HCT116 (cell line): Measurements from ENCODE around the gene PGGT1B. TPM values are rescaled to one million over a fixed set of nuclear protein-coding genes. Genes with fewer than 3 reads are reported as not detected.
A peak's percentile ranks its signal among the peaks of the same experiment; 100 is the strongest.

ENCODE experiments used
- ATAC-seq: fragments of 200-7000 bp; cut with Tn5 transposase; 2 replicates; pipeline ENCODE4 v1.9.1; 2020; ENCODE audit warnings: mild to moderate bottlenecking, moderate library complexity
- BruUV-seq: library from RNA; stranded (reverse); fragments of 400-500 nt; replicated peaks from 2 replicates; lab custom pipeline; 2021; lab: Mats Ljungman, UMichigan
- CTCF ChIA-PET: fragments of 300-600 bp; sonication (Branson Sonifier 250); formaldehyde crosslinking; loops from one replicate; lab custom pipeline; 2021; ENCODE audit warnings: antibody characterized with exemption; lab: Charles Lee
- POLR2A ChIA-PET: fragments of 300-600, 350-600 bp; sonication (Branson Sonifier 250); formaldehyde crosslinking; loops from one replicate; lab custom pipeline; 2021; ENCODE audit warnings: antibody characterized with exemption; lab: Charles Lee
- RAD21 ChIA-PET, 2 experiments: fragments of 300-600 bp; sonication (Branson Sonifier 250); formaldehyde crosslinking; loops; one replicate each; lab custom pipeline; 2023; ENCODE audit warnings: low total read pairs in 2 of 2; ENCODE audit not compliant: uncharacterized antibody in 2 of 2, unreplicated experiment in 2 of 2, low non-redundant PET in 1 of 2; lab: Charles Lee
- DNase-seq: peaks from one replicate; pipeline ENCODE4 v3.0.0-alpha.2; 2010; ENCODE audit warnings: low read depth, low spot score
- H2AFZ ChIP-seq: fragments of 200-600 bp; shearing (Covaris generic), sonication (generic); 2 replicates; pipeline ENCODE4 v1.6.1; 2017; ENCODE audit warnings: low read depth, mixed run types, mixed read lengths, antibody characterized with exemption, low read length; ENCODE audit not compliant: poor library complexity, severe bottlenecking
- H3K27ac ChIP-seq: 2 replicates; pipeline ENCODE4 v1.5.1; 2012; ENCODE audit warnings: low read depth, low read length
- H3K27me3 ChIP-seq: fragments of 200-600 bp; sonication (generic); 2 replicates; pipeline ENCODE4 v1.6.1; 2016; ENCODE audit warnings: mixed run types, low read length, mixed read lengths; ENCODE audit not compliant: insufficient read depth
- H3K36me3 ChIP-seq, 2 experiments: fragments of 200-500 bp in 1 of 2; fragments of 200-600 bp in 1 of 2; sonication (Bioruptor generic) in 1 of 2; sonication (generic) in 1 of 2; 2 replicates each; pipeline versions ENCODE4 v1.5.1 to v1.6.1; 2014 to 2016; ENCODE audit warnings: low read length in 2 of 2, inconsistent platforms in 1 of 2, mixed read lengths in 1 of 2, mixed run types in 1 of 2; ENCODE audit not compliant: insufficient read depth in 2 of 2, control insufficient read depth in 1 of 2
- H3K4me1 ChIP-seq, 2 experiments: fragments of 200-600 bp in 1 of 2; sonication (generic) in 1 of 2; 2 replicates each; pipeline versions ENCODE4 v1.5.1 to v1.6.1; 2012 to 2017; ENCODE audit warnings: low read length in 2 of 2, inconsistent platforms in 1 of 2, mild to moderate bottlenecking in 1 of 2, mixed read lengths in 1 of 2, mixed run types in 1 of 2, moderate library complexity in 1 of 2; ENCODE audit not compliant: insufficient read depth in 2 of 2, control insufficient read depth in 1 of 2
- H3K4me2 ChIP-seq: fragments of 200-600 bp; sonication (generic); 2 replicates; pipeline ENCODE4 v1.6.1; 2017; ENCODE audit warnings: mixed run types, low read length, mixed read lengths
- H3K4me3 ChIP-seq, 2 experiments: fragments of 200-600 bp in 1 of 2; sonication (generic) in 1 of 2; replicated peaks in 1 of 2; 2 replicates each; pipeline ENCODE4 v1.5.1; 2011 to 2016; ENCODE audit warnings: low read length in 2 of 2, control low read depth in 1 of 2, low read depth in 1 of 2, mild to moderate bottlenecking in 1 of 2, mixed read lengths in 1 of 2, mixed run types in 1 of 2
- H3K79me2 ChIP-seq: fragments of 200-600 bp; sonication (generic); 2 replicates; pipeline ENCODE4 v1.6.1; 2017; ENCODE audit warnings: mild to moderate bottlenecking, mixed run types, low read length, moderate library complexity, mixed read lengths; ENCODE audit not compliant: insufficient read depth
- H3K9ac ChIP-seq: fragments of 200-600 bp; sonication (generic); 2 replicates; pipeline ENCODE4 v1.6.1; 2016; ENCODE audit warnings: low read length, mixed read lengths
- H3K9me2 ChIP-seq: fragments of 200-600 bp; sonication (generic), shearing (Covaris generic); 2 replicates; pipeline ENCODE4 v1.6.1; 2017; ENCODE audit warnings: mixed run types, mild to moderate bottlenecking, moderate library complexity; ENCODE audit not compliant: insufficient read depth
- H3K9me3 ChIP-seq, 2 experiments: fragments of 200-500 bp in 1 of 2; fragments of 200-600 bp in 1 of 2; sonication (Bioruptor generic) in 1 of 2; sonication (generic) in 1 of 2; 2 replicates each; pipeline ENCODE4 v1.6.1; 2014 to 2017; ENCODE audit warnings: low read length in 2 of 2, mixed read lengths in 2 of 2, inconsistent platforms in 1 of 2, low read depth in 1 of 2, mild to moderate bottlenecking in 1 of 2, mixed run types in 1 of 2, moderate library complexity in 1 of 2; ENCODE audit not compliant: control insufficient read depth in 1 of 2, insufficient read depth in 1 of 2
- H4K20me1 ChIP-seq: fragments of 200-600 bp; sonication (generic), shearing (Covaris generic); 2 replicates; pipeline ENCODE4 v1.6.1; 2017; ENCODE audit warnings: mixed run types, mild to moderate bottlenecking, moderate library complexity; ENCODE audit not compliant: insufficient read depth
- ELF1 ChIP-seq: IDR thresholded peaks from 2 replicates; pipeline ENCODE4 v1.6.1; 2012; ENCODE audit warnings: low read depth, borderline replicate concordance
- JUND ChIP-seq: IDR thresholded peaks from 2 replicates; pipeline ENCODE4 v1.6.1; 2012
- REST ChIP-seq: IDR thresholded peaks from 2 replicates; pipeline ENCODE4 v1.6.1; 2012; ENCODE audit warnings: low read depth
- SRF ChIP-seq: IDR thresholded peaks from 2 replicates; pipeline ENCODE4 v1.6.1; 2012; ENCODE audit warnings: low read depth
- intact Hi-C: fragments of 100-400 bp; cut with micrococcal nuclease; formaldehyde crosslinking; loops from 2 replicates; pipeline ENCODE4 v1.10.0; 2022
- total RNA-seq: library from RNA; stranded (reverse); gene quantifications from one replicate; pipeline ENCODE4 v1.2.1, GENCODE V29; 2021; ENCODE audit not compliant: unreplicated experiment

Gene PGGT1B
- total RNA-seq, 1 experiment from 2014 or later = 45.8 TPM

- POLR2A ChIA-PET = no interaction called here
Observed at GRCh38 chr5:115306011-115306536, 43.4 kb upstream of the PGGT1B start.

More at GRCh38 chr5:115306011-115306536, 43.4 kb upstream of the PGGT1B start:
- BruUV-seq = no TSS peak
- ChIA-PET CTCF (interaction anchor here (1.8 kb wide), 1 partner anchor 269 kb away, joined by 11 read pairs; no protein-coding TSS in a partner anchor), RAD21 (interaction anchor here in 1 of 2 experiments (0.8 kb wide), 1 partner anchor 268 kb away, joined by 4 read pairs; no protein-coding TSS in a partner anchor)
- Histone ChIP-seq H2AFZ (no peak overlapping the region), H3K4me2 (no peak overlapping the region), H3K27me3 (no peaks in the 10 kb centered on the region)
- no peak for ATAC-seq
- no peak for DNase-seq
- 0 out of 2 replicates have a peak, but pooled peaks have one; percentile 16 for TF ChIP-seq ELF1
- no peak for TF ChIP-seq REST
- TF ChIP-seq SRF = peak; percentile 75
- TF ChIP-seq JUND = no peak
- TF ChIP-seq, all 23 proteins: peak for 2
- Histone ChIP-seq H3K36me3 (no peaks in the 10 kb centered on the region), H3K9me2 (no peaks in the 10 kb centered on the region), H3K9ac (no peak overlapping the region), H3K27ac (no peak overlapping the region), H3K4me3 (no peak overlapping the region), H3K4me1 (peaks cover 0 to 3% of the 10 kb centered on the region in 2 experiments; a peak in 1 of 4 replicates), H4K20me1 (no peaks in the 10 kb centered on the region), H3K79me2 (no peaks in the 10 kb centered on the region), H3K9me3 (no peaks in the 10 kb centered on the region)
- intact Hi-C loops = loop anchor here (5.0 kb wide), 1 partner anchor 761 kb away; no protein-coding TSS in a partner anchor
